ENCODE results near the gene NBPF20. TPM values are rescaled to one million over a fixed set of nuclear protein-coding genes. Genes with fewer than 3 reads are reported as not detected.
"Not testable (repeated sequence)": the region's sequence is repeated elsewhere in the genome, so short reads cannot be mapped to it uniquely, and the experiment has no call there.

Gene NBPF20
- total and polyA plus RNA-seq, 2 of the 8 experiments (the other 6 are each of a cell fraction or from before 2014, with no cell fraction given): 0.37 to 0.42 TPM

DNA sequence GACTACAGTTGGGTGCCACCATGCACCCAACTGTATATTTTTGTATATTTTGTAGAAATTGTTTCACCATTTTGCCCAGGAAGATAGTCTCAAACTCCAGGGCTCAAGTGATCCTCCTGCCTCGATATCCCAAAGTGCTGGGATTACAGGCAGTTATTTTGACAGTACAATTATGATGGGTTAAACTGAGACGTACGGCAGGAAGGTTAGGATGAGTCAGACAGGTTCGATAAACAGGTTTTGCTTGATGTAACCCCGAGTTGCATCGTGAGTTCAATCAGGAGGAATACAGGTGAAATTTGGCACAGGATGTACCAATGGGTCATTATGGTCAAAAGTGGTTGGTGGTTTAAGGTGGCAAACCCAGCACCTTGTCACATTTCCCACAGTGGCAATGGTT is 46.0 kb upstream of the NBPF20 start:
- H2BK5ac ChIP-seq (ENCODE audit: low read depth, low read length); FAIRE-seq; H3K4me1 ChIP-seq (replicated peaks in 1 of 4; ENCODE audit: control insufficient read depth in 3 of 4, insufficient read depth in 4 of 4, low read length in 3 of 4); POLR2A ChIA-PET (ENCODE audit: partially characterized antibody); H3K56ac ChIP-seq (replicated peaks; ENCODE audit: insufficient read length, low read depth, low read length); H3K9me3 ChIP-seq (ENCODE audit: insufficient read depth in 2 of 2, low read depth in 1 of 2, low read length in 1 of 2); H2AFZ ChIP-seq (ENCODE audit: low read length); H4K91ac ChIP-seq (replicated peaks; ENCODE audit: insufficient read length, low read length); H4K8ac ChIP-seq (ENCODE audit: extremely low read depth, insufficient read depth, low read length); H3K23me2 ChIP-seq (ENCODE audit: low read depth, low read length); H3K9ac ChIP-seq (replicated peaks in 1 of 4; ENCODE audit: extremely low read depth in 1 of 4, low read depth in 3 of 4, low read length in 3 of 4); H3K79me1 ChIP-seq (ENCODE audit: low read depth, low read length); CTCF ChIA-PET (ENCODE audit: partially characterized antibody); H3K14ac ChIP-seq (ENCODE audit: insufficient read length); H3K23ac ChIP-seq (ENCODE audit: insufficient read length); H2AK5ac ChIP-seq (ENCODE audit: low read depth, low read length); H3K4me2 ChIP-seq (ENCODE audit: insufficient read depth in 1 of 2, low read depth in 2 of 2, low read length in 2 of 2); H3K36me3 ChIP-seq (ENCODE audit: control insufficient read depth in 2 of 4, insufficient read depth in 4 of 4, low read length in 3 of 4); H3K4me3 ChIP-seq (ENCODE audit: extremely low read depth in 1 of 4, insufficient read depth in 2 of 4, low read depth in 3 of 4, low read length in 4 of 4); H4K5ac ChIP-seq (ENCODE audit: insufficient read length, low read depth, low read length); H3K79me2 ChIP-seq (ENCODE audit: control insufficient read depth in 1 of 2, insufficient read depth in 2 of 2, low read length in 2 of 2); H3K27me3 ChIP-seq (replicated peaks in 1 of 4; ENCODE audit: control insufficient read depth in 3 of 4, extremely low read depth in 1 of 4, insufficient read depth in 3 of 4, low read length in 3 of 4); H4K20me1 ChIP-seq (replicated peaks in 1 of 2; ENCODE audit: control insufficient read depth in 1 of 2, insufficient read depth in 2 of 2, low read length in 2 of 2); H2BK20ac ChIP-seq (ENCODE audit: low read length); DNase-seq (ENCODE audit: low read depth in 1 of 2, low spot score in 2 of 2); H3K18ac ChIP-seq (ENCODE audit: extremely low read depth, low read length); H3K4ac ChIP-seq (replicated peaks; ENCODE audit: insufficient read length, low read depth, low read length); H2BK12ac ChIP-seq (ENCODE audit: low read depth, low read length); H2BK120ac ChIP-seq (replicated peaks; ENCODE audit: low read depth, low read length); H3K27ac ChIP-seq (ENCODE audit: low read depth, low read length); H2BK15ac ChIP-seq (ENCODE audit: low read length): not testable (repeated sequence)
- 74% methylated on average over 6 of the region's 6 CpGs; no CpG with 5 or more reads in 1 of the 2 experiments for WGBS, 2 experiments (ENCODE audit: extremely low coverage in 1 of 2, insufficient coverage in 1 of 2, insufficient read length in 1 of 2, insufficient replicate concordance in 2 of 2, low coverage in 1 of 2, low lambda C conversion rate in 2 of 2, missing lambda C conversion rate in 1 of 2)
